Thoracic aorta (tissue), 2 donors: Measurements from ENCODE around the gene WNT7A. TPM values are rescaled to one million over a fixed set of nuclear protein-coding genes. Genes with fewer than 3 reads are reported as not detected.
A peak's percentile ranks its signal among the peaks of the same experiment; 100 is the strongest.

Experiments
- ATAC-seq: fragments of 150-250 bp; one replicate; pipeline ENCODE4 v1.8.0; 2017; ENCODE audit warnings: low read depth; ENCODE audit not compliant: insufficient number of reproducible peaks, low FRiP score
- DNase-seq: peaks from one replicate; pipeline ENCODE4 v3.0.0-alpha.2; 2020; ENCODE audit warnings: low spot score
- H3K27ac ChIP-seq, 2 donors: fragments of 200-600 bp; sonication (generic); 1 replicate in 1 of 2; 2 replicates in 1 of 2; pipeline ENCODE4 v1.5.1; 2016; ENCODE audit warnings: mild to moderate bottlenecking in 2 of 2, moderate library complexity in 2 of 2
- H3K27me3 ChIP-seq: fragments of 200-600 bp; sonication (generic); replicated peaks from 2 replicates; pipeline ENCODE4 v1.6.0; 2016; ENCODE audit warnings: mild to moderate bottlenecking; ENCODE audit not compliant: insufficient read depth
- H3K36me3 ChIP-seq: fragments of 200-600 bp; sonication (generic); one replicate; pipeline ENCODE4 v1.5.1; 2016
- H3K4me1 ChIP-seq, 2 donors: fragments of 200-600 bp; sonication (generic); 1 replicate in 1 of 2; 2 replicates in 1 of 2; pipeline versions ENCODE4 v1.5.1 to v1.6.0; 2016; ENCODE audit warnings: low read depth in 2 of 2, mild to moderate bottlenecking in 1 of 2; ENCODE audit not compliant: control insufficient read depth in 1 of 2
- H3K4me3 ChIP-seq: fragments of 200-600 bp; sonication (generic); 2 replicates; pipeline ENCODE4 v1.5.1; 2016; ENCODE audit warnings: mild to moderate bottlenecking
- H3K9me3 ChIP-seq: fragments of 200-600 bp; sonication (generic); 2 replicates; pipeline ENCODE4 v1.5.1; 2016
- CTCF ChIP-seq: fragments of 200-600 bp; sonication (generic); IDR thresholded peaks from one replicate; pipeline ENCODE4 v1.5.1; 2019; ENCODE audit warnings: antibody characterized with exemption
- total RNA-seq, 2 donors: library from RNA; depleted of rRNA; stranded (reverse); fragments of >200 nt; gene quantifications; one replicate each; pipeline versions ENCODE4 v1.1.0 to v1.2.3, GENCODE V29; 2016

Gene WNT7A
- total RNA-seq, 2 donors from 2014 or later: not detected

GRCh38 chr3:13883681-13884080, 3.8 kb upstream of the WNT7A start:
- DNase-seq (no peak), ATAC-seq (no peak)
- TF ChIP-seq CTCF: no peak
- H3K27me3 ChIP-seq: no peaks in the 10 kb centered on the region
- no peak overlapping the region for H3K27ac ChIP-seq
- no peaks in the 10 kb centered on the region for H3K36me3 ChIP-seq
- no peak overlapping the region for H3K4me3 ChIP-seq
- peaks cover 4 to 18% of the 10 kb centered on the region in 2 donors for H3K4me1 ChIP-seq
- H3K9me3 ChIP-seq: no peaks in the 10 kb centered on the region

GRCh38 chr3:13882876-13883275, 3.0 kb upstream of the WNT7A start:
- DNase-seq: no peak
- Histone ChIP-seq H3K27me3 (no peaks in the 10 kb centered on the region), H3K4me1 (peaks cover 4 to 26% of the 10 kb centered on the region in 2 donors), H3K9me3 (no peaks in the 10 kb centered on the region), H3K27ac (no peak overlapping the region), H3K4me3 (no peak overlapping the region), H3K36me3 (no peaks in the 10 kb centered on the region)
- TF ChIP-seq CTCF: no peak
- ATAC-seq: no peak

GRCh38 chr3:13881536-13882410, 1.9 kb upstream of the WNT7A start:
- Histone ChIP-seq H3K4me3 (no peak overlapping the region), H3K9me3 (no peaks in the 10 kb centered on the region), H3K36me3 (no peaks in the 10 kb centered on the region), H3K4me1 (peaks cover 4 to 29% of the 10 kb centered on the region in 2 donors), H3K27ac (no peak overlapping the region), H3K27me3 (no peaks in the 10 kb centered on the region)
- no peak for DNase-seq
- TF ChIP-seq CTCF: no peak
- ATAC-seq: no peak

- Histone ChIP-seq H3K4me3 (peak overlapping the region; percentile 63), H3K27ac (no peak overlapping the region), H3K9me3 (no peaks in the 10 kb centered on the region), H3K27me3 (no peaks in the 10 kb centered on the region), H3K4me1 (peaks cover 4 to 29% of the 10 kb centered on the region in 2 donors), H3K36me3 (no peaks in the 10 kb centered on the region)
- TF ChIP-seq CTCF: no peak
- no peak for ATAC-seq
- DNase-seq: no peak
Measured at GRCh38 chr3:13880811-13881156, 913 bp upstream of the WNT7A start.

- Histone ChIP-seq H3K9me3 (no peaks in the 10 kb centered on the region), H3K27me3 (no peaks in the 10 kb centered on the region), H3K4me3 (peak overlapping the region; percentile 63), H3K27ac (no peak overlapping the region), H3K36me3 (no peaks in the 10 kb centered on the region), H3K4me1 (peaks cover 4 to 29% of the 10 kb centered on the region in 2 donors)
- ATAC-seq: no peak
- DNase-seq: no peak
- TF ChIP-seq CTCF: no peak
Measured at GRCh38 chr3:13879102-13879945, 547 bp downstream of the WNT7A start.
